GM12891 (cell line): ENCODE results near the gene GBX2.

Experiments
- DNase-seq: peaks from one replicate; pipeline ENCODE4 v3.0.0; 2011; ENCODE audit warnings: low spot score; ENCODE audit not compliant: insufficient read length
- FAIRE-seq: peaks from 2 replicates; lab custom pipeline; 2011; peaks lifted over from hg19 to GRCh38; lab: Jason Lieb, UNC
- PAX5 ChIP-seq: IDR thresholded peaks from 2 replicates; pipeline ENCODE4 v1.6.1; 2011; ENCODE audit warnings: low read length, moderate library complexity, mild to moderate bottlenecking; ENCODE audit not compliant: insufficient read depth, severe bottlenecking
- POLR2A ChIP-seq: IDR thresholded peaks from 2 replicates; pipeline ENCODE4 v1.6.1; 2011; ENCODE audit warnings: low read depth, low read length, control low read depth
- POLR2AphosphoS5 ChIP-seq: IDR thresholded peaks from 2 replicates; pipeline ENCODE4 v1.6.1; 2011; ENCODE audit warnings: low read depth, low read length, control low read depth
- POU2F2 ChIP-seq: IDR thresholded peaks from 2 replicates; pipeline ENCODE4 v1.6.1; 2011; ENCODE audit warnings: low read depth, mild to moderate bottlenecking, control low read depth, low read length, moderate library complexity
- SPI1 ChIP-seq: IDR thresholded peaks from 2 replicates; pipeline ENCODE4 v1.6.1; 2011; ENCODE audit warnings: low read depth, low read length, control low read depth
- TAF1 ChIP-seq: IDR thresholded peaks from 2 replicates; pipeline ENCODE4 v1.6.1; 2011; ENCODE audit warnings: low read depth, low read length, control low read depth

The GBX2 gene

GRCh38 chr2:236162882-236163470, 5.2 kb downstream of the GBX2 start:
- DNase-seq (no peak), FAIRE-seq (no peak)
- no peak for TF ChIP-seq PAX5
- TF ChIP-seq POLR2AphosphoS5 = no peak
- TF ChIP-seq SPI1 = no peak
- TF ChIP-seq POU2F2 = no peak
- TF ChIP-seq TAF1 = no peak
- no peak for TF ChIP-seq POLR2A

- FAIRE-seq = no peak
- TF ChIP-seq TAF1 (no peak), POU2F2 (no peak), SPI1 (no peak), POLR2A (no peak), PAX5 (no peak), POLR2AphosphoS5 (no peak)
- no peak for DNase-seq
Observed at GRCh38 chr2:236162031-236162845, 5.9 kb downstream of the GBX2 start.

GRCh38 chr2:236161531-236161930, 6.7 kb downstream of the GBX2 start:
- DNase-seq (no peak), FAIRE-seq (no peak)
- TF ChIP-seq POLR2A (no peak), TAF1 (no peak), POU2F2 (no peak), POLR2AphosphoS5 (no peak), PAX5 (no peak), SPI1 (no peak)

GRCh38 chr2:236161082-236161462, 7.1 kb downstream of the GBX2 start:
- TF ChIP-seq SPI1 (no peak), POLR2AphosphoS5 (no peak)
- DNase-seq (no peak), FAIRE-seq (no peak)

- no peak for FAIRE-seq
- no peak for TF ChIP-seq SPI1
- TF ChIP-seq TAF1 = no peak
- no peak for TF ChIP-seq POLR2A
- TF ChIP-seq POLR2AphosphoS5 = no peak
- no peak for TF ChIP-seq PAX5
- no peak for TF ChIP-seq POU2F2
- no peak for DNase-seq
Observed at GRCh38 chr2:236160366-236161081, 7.7 kb downstream of the GBX2 start.

GRCh38 chr2:236159778-236160170, 8.4 kb downstream of the GBX2 start:
- TF ChIP-seq POLR2A = no peak
- TF ChIP-seq SPI1 = no peak
- no peak for TF ChIP-seq POLR2AphosphoS5
- TF ChIP-seq POU2F2 = no peak
- TF ChIP-seq PAX5 = no peak
- TF ChIP-seq TAF1 = no peak
- FAIRE-seq (no peak), DNase-seq (no peak)

- no peak for DNase-seq
- FAIRE-seq = no peak
- no peak for TF ChIP-seq TAF1
- no peak for TF ChIP-seq POLR2AphosphoS5
- no peak for TF ChIP-seq POU2F2
- no peak for TF ChIP-seq PAX5
- no peak for TF ChIP-seq SPI1
- no peak for TF ChIP-seq POLR2A
Observed at GRCh38 chr2:236158969-236159777, 9.0 kb downstream of the GBX2 start.

GRCh38 chr2:236157815-236158498, 10.2 kb downstream of the GBX2 start:
- FAIRE-seq (no peak), DNase-seq (no peak)
- no peak for TF ChIP-seq PAX5
- TF ChIP-seq POLR2AphosphoS5 = no peak
- TF ChIP-seq POU2F2 = no peak
- no peak for TF ChIP-seq TAF1
- no peak for TF ChIP-seq SPI1
- no peak for TF ChIP-seq POLR2A
